Measurements from ENCODE around the gene AP2A1. TPM values are rescaled to one million over a fixed set of nuclear protein-coding genes. Genes with fewer than 3 reads are reported as not detected.

AP2A1 gene
- total and polyA plus RNA-seq, 2 donors (not counting 1 experiment from before 2014, with no cell fraction given): 64.2 to 95.0 TPM

- DNase-seq (ENCODE audit: low read depth in 2 of 2): no peak
- Histone ChIP-seq H3K4me3 (replicated peaks in 1 of 4; ENCODE audit: control extremely low read depth in 1 of 4, insufficient read depth in 1 of 4, low read depth in 3 of 4, low read length in 4 of 4) (no peak overlapping the region), H3K4me1 (ENCODE audit: control insufficient read depth, extremely low read depth, insufficient read depth, low read length) (no peaks in the 10 kb centered on the region), H3K36me3 (ENCODE audit: control insufficient read depth, insufficient read depth, low read length) (peaks cover 9% of the 10 kb centered on the region), H3K9me3 (ENCODE audit: control insufficient read depth, insufficient read depth, low read depth, low read length) (no peaks in the 10 kb centered on the region), H3K27me3 (ENCODE audit: control insufficient read depth, insufficient read depth, low read length) (no peaks in the 10 kb centered on the region), H3K4me2 (ENCODE audit: extremely low read depth, insufficient read depth, low read length) (no peak overlapping the region), H4K20me1 (ENCODE audit: control insufficient read depth, extremely low read depth, insufficient read depth, low read length) (no peaks in the 10 kb centered on the region), H3K79me2 (ENCODE audit: control insufficient read depth, insufficient read depth, low read length) (no peaks in the 10 kb centered on the region), H2AFZ (ENCODE audit: low read length) (no peak overlapping the region), H3K27ac (ENCODE audit: insufficient read depth, low read length) (no peak overlapping the region), H3K9ac (ENCODE audit: insufficient read depth, low read length) (no peak overlapping the region)
- TF ChIP-seq CTCF (conservative IDR thresholded peaks at IDR 0.05 in 1 of 2, IDR thresholded peaks at IDR 0.05 in 1 of 2; ENCODE audit: low read depth in 1 of 2, low read length in 2 of 2) (no peak), EZH2 (IDR thresholded peaks at IDR 0.05; ENCODE audit: low read length, missing control alignments) (no peak)
These were observed 73.5 kb downstream of the AP2A1 start for GRCh38 chr19:49840321-49840720.

- no peak for DNase-seq (ENCODE audit: low read depth in 2 of 2)
- no peaks in the 10 kb centered on the region for H3K9me3 ChIP-seq (ENCODE audit: control insufficient read depth, insufficient read depth, low read depth, low read length)
- no peak overlapping the region for H2AFZ ChIP-seq (ENCODE audit: low read length)
- no peaks in the 10 kb centered on the region for H3K4me1 ChIP-seq (ENCODE audit: control insufficient read depth, extremely low read depth, insufficient read depth, low read length)
- no peaks in the 10 kb centered on the region for H3K27me3 ChIP-seq (ENCODE audit: control insufficient read depth, insufficient read depth, low read length)
- no peak overlapping the region for H3K4me2 ChIP-seq (ENCODE audit: extremely low read depth, insufficient read depth, low read length)
- no peak for TF ChIP-seq EZH2 (IDR thresholded peaks at IDR 0.05; ENCODE audit: low read length, missing control alignments)
- no peak overlapping the region for H3K9ac ChIP-seq (ENCODE audit: insufficient read depth, low read length)
- peaks cover 9% of the 10 kb centered on the region for H3K36me3 ChIP-seq (ENCODE audit: control insufficient read depth, insufficient read depth, low read length)
- no peak overlapping the region for H3K27ac ChIP-seq (ENCODE audit: insufficient read depth, low read length)
- no peak overlapping the region for H3K4me3 ChIP-seq (replicated peaks in 1 of 4; ENCODE audit: control extremely low read depth in 1 of 4, insufficient read depth in 1 of 4, low read depth in 3 of 4, low read length in 4 of 4)
- H3K79me2 ChIP-seq (ENCODE audit: control insufficient read depth, insufficient read depth, low read length): no peaks in the 10 kb centered on the region
- no peaks in the 10 kb centered on the region for H4K20me1 ChIP-seq (ENCODE audit: control insufficient read depth, extremely low read depth, insufficient read depth, low read length)
These were observed 74.0 kb downstream of the AP2A1 start for GRCh38 chr19:49840736-49841249.

GRCh38 chr19:49843265-49843664, 76.5 kb downstream of the AP2A1 start:
- Histone ChIP-seq H3K9ac (ENCODE audit: insufficient read depth, low read length) (no peak overlapping the region), H4K20me1 (ENCODE audit: control insufficient read depth, extremely low read depth, insufficient read depth, low read length) (no peaks in the 10 kb centered on the region), H3K27me3 (ENCODE audit: control insufficient read depth, insufficient read depth, low read length) (no peaks in the 10 kb centered on the region), H3K36me3 (ENCODE audit: control insufficient read depth, insufficient read depth, low read length) (peaks cover 2% of the 10 kb centered on the region), H2AFZ (ENCODE audit: low read length) (no peak overlapping the region), H3K4me3 (replicated peaks in 1 of 4; ENCODE audit: control extremely low read depth in 1 of 4, insufficient read depth in 1 of 4, low read depth in 3 of 4, low read length in 4 of 4) (no peak overlapping the region), H3K79me2 (ENCODE audit: control insufficient read depth, insufficient read depth, low read length) (no peaks in the 10 kb centered on the region), H3K9me3 (ENCODE audit: control insufficient read depth, insufficient read depth, low read depth, low read length) (no peaks in the 10 kb centered on the region), H3K27ac (ENCODE audit: insufficient read depth, low read length) (no peak overlapping the region), H3K4me1 (ENCODE audit: control insufficient read depth, extremely low read depth, insufficient read depth, low read length) (no peaks in the 10 kb centered on the region), H3K4me2 (ENCODE audit: extremely low read depth, insufficient read depth, low read length) (no peak overlapping the region)
- TF ChIP-seq EZH2 (IDR thresholded peaks at IDR 0.05; ENCODE audit: low read length, missing control alignments) (no peak), CTCF (conservative IDR thresholded peaks at IDR 0.05 in 1 of 2, IDR thresholded peaks at IDR 0.05 in 1 of 2; ENCODE audit: low read depth in 1 of 2, low read length in 2 of 2) (no peak)
- DNase-seq (ENCODE audit: low read depth in 2 of 2): no peak

All from fibroblast of lung (primary cell).